ENCODE results near the gene ABCG5. TPM values are rescaled to one million over a fixed set of nuclear protein-coding genes. Genes with fewer than 3 reads are reported as not detected.

The ABCG5 gene
- total and polyA plus RNA-seq, 8 donors, result 0.06 TPM; not detected in 7

- no peaks in the 10 kb centered on the region for H3K36me3 ChIP-seq
- DNase-seq, result no peak
- no peak for FAIRE-seq
- no peak for TF ChIP-seq CTCF (IDR thresholded peaks at IDR 0.05)
- WGBS, 2 donors, result 93 to 97% methylated on average over 1 of the region's 1 CpG
- intact Hi-C loops (cut with DNase I), result no loop called here
- H3K27me3 ChIP-seq, result no peaks in the 10 kb centered on the region
- ATAC-seq, result no peak
- H3K4me1 ChIP-seq, result no peaks in the 10 kb centered on the region
- H3K27ac ChIP-seq, result no peak overlapping the region
- H3K9me3 ChIP-seq, result no peaks in the 10 kb centered on the region
- H3K4me3 ChIP-seq, result no peak overlapping the region
These were observed 50.0 kb downstream of the ABCG5 start for GRCh38 chr2:43788646-43789045.

GRCh38 chr2:43787895-43788294 lies 50.7 kb downstream of the ABCG5 start:
- Histone ChIP-seq H3K27me3 (no peaks in the 10 kb centered on the region), H3K36me3 (no peaks in the 10 kb centered on the region), H3K4me3 (no peak overlapping the region), H3K4me1 (no peaks in the 10 kb centered on the region), H3K9me3 (no peaks in the 10 kb centered on the region), H3K27ac (no peak overlapping the region)
- no peak for TF ChIP-seq CTCF (IDR thresholded peaks at IDR 0.05)
- ATAC-seq (no peak), FAIRE-seq (no peak), DNase-seq (no peak)
- intact Hi-C loops (cut with DNase I), result no loop called here

- DNase-seq (no peak), FAIRE-seq (no peak), ATAC-seq (no peak)
- intact Hi-C loops (cut with DNase I), result no loop called here
- Histone ChIP-seq H3K36me3 (no peaks in the 10 kb centered on the region), H3K9me3 (no peaks in the 10 kb centered on the region), H3K27ac (no peak overlapping the region), H3K4me1 (no peaks in the 10 kb centered on the region), H3K27me3 (no peaks in the 10 kb centered on the region), H3K4me3 (no peak overlapping the region)
- 92 to 95% methylated on average over 8 of the region's 8 CpGs for WGBS, 2 donors
- no peak for TF ChIP-seq CTCF (IDR thresholded peaks at IDR 0.05)
These were observed 60.4 kb downstream of the ABCG5 start for GRCh38 chr2:43778233-43778632.

- Histone ChIP-seq H3K27me3 (no peaks in the 10 kb centered on the region), H3K27ac (no peak overlapping the region), H3K4me1 (no peaks in the 10 kb centered on the region), H3K4me3 (no peak overlapping the region), H3K9me3 (no peaks in the 10 kb centered on the region), H3K36me3 (no peaks in the 10 kb centered on the region)
- no peak for ATAC-seq
- no peak for DNase-seq
- 93 to 96% methylated on average over 8 of the region's 8 CpGs for WGBS, 2 donors
- TF ChIP-seq CTCF (IDR thresholded peaks at IDR 0.05), result no peak
- FAIRE-seq, result no peak
- intact Hi-C loops (cut with DNase I), result no loop called here
These were observed 61.2 kb downstream of the ABCG5 start for GRCh38 chr2:43777306-43777926.

GRCh38 chr2:43776324-43776723 lies 62.3 kb downstream of the ABCG5 start:
- WGBS, 2 donors, result 86 to 87% methylated on average over 1 of the region's 1 CpG
- intact Hi-C loops (cut with DNase I), result no loop called here

More at GRCh38 chr2:43776324-43776723, 62.3 kb downstream of the ABCG5 start:
- FAIRE-seq, result no peak
- H3K27me3 ChIP-seq, result no peaks in the 10 kb centered on the region
- H3K36me3 ChIP-seq, result no peaks in the 10 kb centered on the region
- H3K4me1 ChIP-seq, result no peaks in the 10 kb centered on the region
- no peak for DNase-seq
- H3K4me3 ChIP-seq, result no peak overlapping the region
- no peaks in the 10 kb centered on the region for H3K9me3 ChIP-seq
- no peak overlapping the region for H3K27ac ChIP-seq
- no peak for TF ChIP-seq CTCF (IDR thresholded peaks at IDR 0.05)
- ATAC-seq, result no peak
